ENCODE measurements around the gene OCEL1. TPM values are rescaled to one million over a fixed set of nuclear protein-coding genes. Genes with fewer than 3 reads are reported as not detected.
A peak's percentile ranks its signal among the peaks of the same experiment; 100 is the strongest.

OCEL1 gene
- total RNA-seq, 1 experiment from 2014 or later: 2.8 TPM

DNA sequence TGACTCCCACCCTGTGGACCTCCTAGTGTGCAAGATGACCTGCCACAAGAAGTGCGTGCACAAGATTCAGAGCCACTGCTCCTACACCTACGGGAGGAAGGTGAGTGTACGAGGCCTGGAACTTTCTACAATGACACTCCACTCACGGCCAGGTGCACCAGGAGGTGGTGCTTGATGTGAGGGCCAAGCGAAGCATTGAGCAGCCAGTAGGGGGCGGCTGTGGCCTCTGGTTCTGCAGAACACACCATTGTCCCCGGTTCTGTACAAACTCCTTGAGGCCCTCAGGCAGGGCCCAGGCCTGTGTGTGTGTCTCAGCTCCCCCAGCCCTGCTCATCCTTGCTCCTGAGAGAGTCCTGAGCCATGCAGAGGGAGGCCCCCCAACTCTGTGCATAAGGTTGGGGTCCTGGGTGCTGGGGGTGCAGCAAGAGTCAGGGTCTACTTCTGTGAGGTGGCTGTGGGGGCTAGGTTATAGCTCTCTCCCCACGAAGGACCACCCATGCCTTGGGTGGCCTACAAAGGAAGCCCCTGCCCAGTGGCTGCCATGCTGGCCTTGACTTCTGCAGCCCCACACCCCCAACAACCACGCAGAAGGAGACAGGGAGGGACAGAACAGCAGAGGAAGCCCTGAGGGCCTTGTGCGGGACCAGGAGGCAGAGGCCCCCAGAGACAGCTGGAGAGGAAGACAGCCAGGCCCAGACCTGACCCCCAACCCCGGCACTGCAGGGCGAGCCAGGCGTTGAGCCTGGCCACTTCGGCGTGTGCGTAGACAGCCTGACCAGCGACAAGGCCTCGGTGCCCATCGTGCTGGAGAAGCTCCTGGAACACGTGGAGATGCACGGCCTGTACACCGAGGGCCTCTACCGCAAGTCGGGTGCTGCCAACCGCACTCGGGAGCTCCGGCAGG lies 20.5 kb upstream of the OCEL1 start:
- Histone ChIP-seq H3K27me3 (no peaks in the 10 kb centered on the region), H3K9me3 (no peaks in the 10 kb centered on the region), H3K4me3 (no peak overlapping the region), H3K36me3 (peaks cover 62% of the 10 kb centered on the region)
- no peak for DNase-seq

DNA sequence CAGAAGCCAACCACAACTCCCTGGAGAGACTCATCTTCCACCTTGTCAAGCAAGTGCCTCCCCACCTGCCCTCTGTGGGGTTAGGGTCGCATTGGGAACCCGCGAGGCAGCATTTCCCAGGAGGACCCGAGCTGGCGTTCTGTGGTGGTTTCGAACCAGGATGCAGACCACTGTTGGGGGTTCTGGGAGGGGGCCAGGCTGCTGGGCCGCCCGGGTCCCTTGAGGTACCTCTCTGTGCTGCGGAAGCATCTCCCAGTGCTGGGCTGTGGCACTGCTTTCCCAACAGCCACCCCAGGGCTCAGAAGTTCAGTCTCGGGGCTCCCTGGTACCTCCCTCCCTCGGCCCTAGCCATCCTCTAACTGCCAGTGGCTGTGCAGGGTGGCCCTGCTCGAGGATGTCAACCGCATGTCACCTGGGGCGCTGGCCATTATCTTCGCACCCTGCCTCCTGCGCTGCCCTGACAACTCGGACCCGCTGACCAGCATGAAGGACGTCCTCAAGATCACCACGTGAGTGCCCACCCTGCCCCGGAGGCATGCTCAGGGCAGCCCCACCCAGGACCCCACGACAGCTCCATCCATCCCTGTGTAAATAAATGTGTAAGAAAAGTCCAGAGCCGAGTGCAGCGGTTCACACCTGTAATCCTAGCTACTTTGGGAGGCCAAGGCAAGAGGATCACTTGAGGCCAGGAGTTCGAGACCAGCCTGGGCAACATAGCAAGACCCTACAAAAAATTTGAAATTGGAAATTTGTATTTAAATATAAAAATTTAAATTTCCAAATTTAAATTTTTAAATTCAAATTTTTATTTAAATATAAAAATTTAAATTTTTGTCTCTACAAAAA lies 19.1 kb upstream of the OCEL1 start:
- no peak overlapping the region for H3K4me3 ChIP-seq
- peaks cover 52% of the 10 kb centered on the region for H3K36me3 ChIP-seq
- DNase-seq: no peak
- H3K27me3 ChIP-seq: no peaks in the 10 kb centered on the region
- no peaks in the 10 kb centered on the region for H3K9me3 ChIP-seq

DNA sequence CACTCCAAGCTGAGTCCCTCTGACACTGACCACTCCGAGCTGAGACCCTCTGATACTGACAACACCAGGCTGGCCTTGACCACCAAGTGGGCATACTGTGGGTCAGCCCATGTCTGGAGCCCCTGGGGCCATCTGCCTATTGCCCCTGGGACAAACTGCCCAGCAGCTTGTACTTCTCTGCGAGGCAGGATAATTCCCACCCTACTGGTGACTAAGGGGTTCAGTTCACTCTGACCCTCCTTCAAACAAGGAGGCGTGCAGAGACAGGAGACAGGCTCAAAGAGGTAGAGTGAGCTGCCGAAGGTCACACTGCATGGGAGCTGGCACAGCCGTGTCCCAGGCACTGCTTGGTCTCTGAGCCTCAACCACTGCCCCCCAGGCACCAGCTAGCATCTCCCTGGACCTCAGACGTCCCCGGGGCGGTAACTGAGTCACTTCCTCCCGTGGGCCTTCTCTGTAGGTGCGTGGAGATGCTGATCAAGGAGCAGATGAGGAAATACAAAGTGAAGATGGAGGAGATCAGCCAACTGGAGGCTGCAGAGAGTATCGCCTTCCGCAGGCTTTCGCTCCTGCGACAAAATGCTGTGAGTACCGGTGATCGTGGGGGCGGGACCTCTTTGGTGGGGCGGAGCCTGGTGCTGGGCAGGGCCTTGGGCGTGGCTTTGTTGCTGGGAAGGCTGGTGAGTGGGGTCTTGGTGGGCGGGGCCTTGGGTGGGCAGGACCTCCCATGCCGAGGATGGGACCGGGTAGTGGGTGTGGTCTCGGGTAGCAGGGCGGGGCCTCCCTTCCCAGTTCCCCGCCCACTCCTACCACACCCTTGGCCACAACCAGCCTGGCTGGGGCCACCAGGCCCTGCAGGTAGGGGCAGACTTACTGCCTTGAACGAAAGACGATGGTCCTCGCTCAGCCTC lies 16.6 kb upstream of the OCEL1 start:
- Histone ChIP-seq H3K9me3 (no peaks in the 10 kb centered on the region), H3K4me3 (no peak overlapping the region), H3K27me3 (no peaks in the 10 kb centered on the region), H3K36me3 (peaks cover 48% of the 10 kb centered on the region)
- DNase-seq: peak; percentile 68

DNA sequence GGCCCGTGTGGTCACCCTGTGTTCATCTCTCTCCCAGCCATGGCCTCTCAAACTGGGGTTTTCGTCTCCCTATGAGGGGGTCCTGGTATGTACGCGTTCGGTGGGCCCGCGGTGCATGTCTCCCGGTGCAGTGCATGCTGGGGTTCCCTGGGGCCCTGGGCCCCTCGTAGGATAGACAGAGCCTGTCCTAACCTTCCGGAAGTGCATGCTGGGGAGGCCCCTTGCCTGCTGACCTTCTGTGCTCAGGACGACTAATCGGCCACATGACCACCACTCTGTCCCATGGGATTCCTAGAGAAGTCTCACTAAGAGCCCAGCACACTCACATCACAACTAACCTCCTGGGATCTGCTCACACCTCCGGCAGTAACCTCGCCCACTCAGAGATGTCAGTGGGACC lies 15.7 kb upstream of the OCEL1 start:
- no peak for DNase-seq
- Histone ChIP-seq H3K36me3 (peaks cover 48% of the 10 kb centered on the region), H3K4me3 (no peak overlapping the region), H3K9me3 (no peaks in the 10 kb centered on the region), H3K27me3 (no peaks in the 10 kb centered on the region)

DNA sequence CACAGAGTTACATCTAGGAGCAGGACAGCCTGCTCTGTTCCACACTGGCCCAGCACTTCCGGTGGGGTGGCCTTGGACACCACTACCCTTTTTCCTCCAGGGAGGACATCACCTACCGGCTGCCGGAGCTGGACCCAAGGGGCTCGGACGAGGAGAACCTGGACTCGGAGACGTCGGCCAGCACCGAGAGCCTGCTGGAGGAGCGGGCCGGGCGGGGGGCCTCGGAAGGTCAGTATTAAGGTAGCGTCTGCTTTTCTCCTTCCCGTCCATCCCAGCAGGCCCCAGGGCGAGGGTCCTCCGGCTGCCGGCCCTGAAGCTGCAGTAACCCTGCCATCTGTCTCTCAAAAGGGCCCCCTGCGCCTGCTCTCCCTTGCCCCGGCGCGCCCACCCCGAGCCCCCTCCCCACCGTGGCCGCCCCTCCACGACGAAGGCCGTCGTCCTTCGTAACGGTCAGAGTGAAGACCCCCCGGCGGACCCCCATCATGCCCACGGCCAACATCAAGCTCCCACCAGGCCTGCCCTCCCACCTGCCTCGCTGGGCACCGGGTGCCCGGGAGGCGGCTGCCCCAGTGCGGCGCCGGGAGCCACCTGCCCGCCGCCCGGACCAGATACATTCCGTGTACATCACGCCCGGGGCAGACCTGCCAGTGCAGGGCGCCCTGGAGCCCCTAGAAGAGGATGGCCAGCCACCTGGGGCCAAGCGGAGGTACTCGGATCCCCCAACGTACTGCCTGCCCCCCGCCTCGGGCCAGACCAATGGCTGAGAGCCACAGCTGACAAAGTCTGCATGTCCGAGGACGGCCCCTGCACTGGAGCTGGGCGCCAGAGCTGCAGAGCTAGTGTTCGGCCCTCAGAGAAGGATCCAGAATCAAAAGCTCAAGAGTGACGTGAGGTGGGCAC lies 14.2 kb upstream of the OCEL1 start:
- Histone ChIP-seq H3K4me3 (no peak overlapping the region), H3K9me3 (no peaks in the 10 kb centered on the region), H3K36me3 (peaks cover 51% of the 10 kb centered on the region), H3K27me3 (no peaks in the 10 kb centered on the region)
- no peak for DNase-seq

DNA sequence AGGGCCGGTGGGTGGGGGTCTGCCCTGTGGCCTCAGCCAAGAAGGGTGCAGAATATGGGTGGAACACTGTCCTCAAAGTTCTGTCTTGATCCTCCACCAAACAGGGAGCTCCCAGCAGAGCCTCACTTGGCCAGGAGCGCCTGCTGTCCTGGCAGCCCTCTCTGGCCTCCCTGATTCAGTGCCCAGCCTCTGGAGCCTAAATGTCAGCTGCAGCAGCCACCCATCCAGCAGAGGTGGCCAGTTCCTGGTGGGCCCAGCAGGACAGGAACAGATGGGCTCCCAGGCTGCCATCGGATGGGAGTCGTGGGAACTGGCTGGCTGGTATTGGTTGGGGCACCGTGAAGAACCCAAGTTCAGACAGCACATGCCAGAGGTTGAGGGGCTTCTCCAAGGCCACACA lies 12.7 kb upstream of the OCEL1 start:
- H3K9me3 ChIP-seq: no peaks in the 10 kb centered on the region
- H3K36me3 ChIP-seq: peaks cover 59% of the 10 kb centered on the region
- no peaks in the 10 kb centered on the region for H3K27me3 ChIP-seq
- no peak for DNase-seq
- H3K4me3 ChIP-seq: no peak overlapping the region

DNA sequence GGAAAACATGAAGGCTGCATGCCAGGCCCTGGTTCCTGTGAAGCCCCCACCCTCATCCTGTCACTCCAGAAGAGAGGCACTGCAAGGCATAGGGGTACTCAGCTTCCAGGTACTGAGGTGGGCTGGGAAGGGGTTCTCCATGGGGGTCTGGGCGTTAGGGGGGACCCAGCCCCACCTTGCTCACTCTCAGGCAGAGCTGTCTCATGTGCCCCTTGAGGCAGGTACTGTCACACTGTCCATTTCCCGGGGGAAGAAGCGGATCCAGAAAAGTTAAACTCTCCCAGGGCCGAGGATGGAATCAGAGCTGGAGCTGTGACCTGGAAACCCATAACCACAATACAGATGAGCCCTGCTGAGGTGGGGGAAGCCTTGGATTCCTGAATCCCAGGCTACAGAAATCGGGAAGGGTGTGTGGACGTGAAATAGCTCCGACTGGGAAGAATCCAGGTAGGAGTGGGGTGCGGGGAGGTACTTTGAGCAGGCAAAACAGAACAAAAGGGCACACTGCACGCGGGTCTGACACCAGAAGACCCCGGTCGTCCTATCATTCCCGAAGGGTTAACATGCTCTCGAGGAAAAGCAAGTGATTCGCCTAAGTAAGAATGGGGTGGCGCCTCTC lies 11.4 kb upstream of the OCEL1 start:
- Histone ChIP-seq H3K4me3 (peak overlapping the region; percentile 83), H3K36me3 (peaks cover 56% of the 10 kb centered on the region), H3K9me3 (no peaks in the 10 kb centered on the region), H3K27me3 (no peaks in the 10 kb centered on the region)
- DNase-seq: no peak

DNA sequence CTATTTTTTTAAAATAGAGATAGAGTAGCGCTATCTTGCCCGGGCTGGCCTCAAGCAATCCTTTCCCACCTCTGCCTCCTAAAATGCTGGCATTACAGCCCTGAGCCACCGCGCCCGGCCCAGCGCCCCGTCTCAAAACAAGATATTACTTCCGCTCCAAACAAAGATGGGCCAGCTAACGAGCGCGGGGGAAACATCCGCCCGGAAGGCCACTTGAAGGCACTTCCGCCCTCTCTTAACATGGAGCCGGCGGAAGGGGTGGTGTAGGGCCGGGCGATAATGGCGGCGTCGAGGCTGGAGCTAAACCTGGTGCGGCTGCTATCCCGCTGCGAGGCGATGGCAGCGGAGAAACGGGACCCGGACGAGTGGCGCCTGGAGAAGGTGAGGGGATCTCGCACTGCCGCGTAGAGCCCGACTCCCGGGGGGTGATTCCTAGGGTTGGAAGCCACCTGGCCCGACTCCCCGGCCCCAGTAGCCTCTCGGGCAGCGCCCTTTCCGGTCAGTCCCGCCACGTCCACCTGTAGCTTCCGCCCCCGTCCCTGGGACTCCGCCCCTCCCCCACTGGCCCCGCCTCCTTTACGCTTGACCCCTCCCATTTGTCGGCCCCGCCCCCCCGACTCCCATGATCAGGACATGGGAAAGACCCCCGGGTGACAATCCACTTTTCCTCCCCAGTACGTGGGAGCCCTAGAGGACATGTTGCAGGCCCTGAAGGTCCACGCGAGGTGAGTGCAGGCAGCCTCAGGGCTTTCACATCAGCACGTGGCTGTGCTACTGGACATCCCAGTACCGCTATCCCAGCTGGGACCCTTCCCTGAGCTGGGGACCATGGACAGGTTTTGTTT lies 10.7 kb upstream of the OCEL1 start, which contains the start of gene USE1:
USE1 (plus strand) TSS at position 231 of the 845 bp plus-strand sequence; CDS start at position 280, 49 bp downstream.
- DNase-seq: peak; percentile 91
- H3K9me3 ChIP-seq: no peaks in the 10 kb centered on the region
- H3K4me3 ChIP-seq: peak within 1 kb of the TSS; percentile 83

DNA sequence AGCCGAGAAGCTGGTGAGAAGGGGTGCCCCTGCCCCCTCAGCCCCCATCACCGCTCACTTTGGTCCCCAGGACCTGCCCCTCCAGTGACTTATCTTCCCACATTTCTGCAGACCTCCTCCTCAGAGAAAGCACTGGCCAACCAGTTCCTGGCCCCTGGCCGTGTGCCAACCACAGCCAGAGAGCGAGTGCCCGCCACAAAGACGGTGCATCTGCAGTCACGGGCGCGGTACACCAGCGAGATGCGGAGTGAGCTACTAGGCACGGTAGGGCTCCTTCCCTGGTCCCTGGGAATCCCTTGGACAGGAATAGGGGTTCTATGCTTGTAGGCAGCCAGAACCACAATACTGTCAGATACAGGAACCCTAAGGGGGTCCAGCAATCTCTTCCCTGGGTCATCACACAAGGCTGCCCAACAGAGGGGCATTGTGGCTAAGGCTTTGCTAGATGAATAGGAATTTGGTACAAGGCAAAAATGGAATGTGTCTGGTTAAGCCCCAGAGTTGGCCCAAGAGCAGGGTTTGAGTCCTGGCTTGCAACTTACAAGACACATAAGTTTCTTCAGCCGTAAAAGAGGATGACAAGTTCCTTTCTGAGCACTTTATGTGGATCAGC lies 9.9 kb upstream of the OCEL1 start:
- no peak for DNase-seq
- Histone ChIP-seq H3K4me3 (peak overlapping the region; percentile 83), H3K27me3 (no peaks in the 10 kb centered on the region), H3K36me3 (peaks cover 49% of the 10 kb centered on the region), H3K9me3 (no peaks in the 10 kb centered on the region)

More for the DNA sequence above, 10.7 kb upstream of the OCEL1 start, which contains the start of gene USE1:
- Histone ChIP-seq H3K27me3 (no peaks in the 10 kb centered on the region), H3K36me3 (peaks cover 53% of the 10 kb centered on the region)

DNA sequence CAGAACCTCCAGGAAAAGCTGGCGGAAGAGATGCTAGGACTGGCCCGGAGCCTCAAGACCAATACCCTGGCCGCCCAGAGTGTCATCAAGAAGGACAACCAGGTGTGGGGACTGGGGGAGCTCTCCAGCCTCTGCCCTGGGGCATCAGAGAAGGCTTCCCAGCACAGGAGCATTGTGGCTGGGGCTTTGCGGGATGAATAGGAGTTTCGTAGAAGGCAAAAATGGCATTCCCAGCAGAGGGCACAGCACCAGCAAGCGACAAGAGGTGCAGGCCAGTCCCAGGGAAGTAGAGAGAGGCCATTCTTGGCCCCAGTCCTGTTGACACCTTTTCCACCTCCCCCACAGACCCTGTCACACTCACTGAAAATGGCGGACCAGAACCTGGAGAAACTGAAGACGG lies 6.7 kb upstream of the OCEL1 start:
- Histone ChIP-seq H3K36me3 (peaks cover 39% of the 10 kb centered on the region), H3K27me3 (no peaks in the 10 kb centered on the region), H3K4me3 (no peak overlapping the region), H3K9me3 (no peaks in the 10 kb centered on the region)
- no peak for DNase-seq

DNA sequence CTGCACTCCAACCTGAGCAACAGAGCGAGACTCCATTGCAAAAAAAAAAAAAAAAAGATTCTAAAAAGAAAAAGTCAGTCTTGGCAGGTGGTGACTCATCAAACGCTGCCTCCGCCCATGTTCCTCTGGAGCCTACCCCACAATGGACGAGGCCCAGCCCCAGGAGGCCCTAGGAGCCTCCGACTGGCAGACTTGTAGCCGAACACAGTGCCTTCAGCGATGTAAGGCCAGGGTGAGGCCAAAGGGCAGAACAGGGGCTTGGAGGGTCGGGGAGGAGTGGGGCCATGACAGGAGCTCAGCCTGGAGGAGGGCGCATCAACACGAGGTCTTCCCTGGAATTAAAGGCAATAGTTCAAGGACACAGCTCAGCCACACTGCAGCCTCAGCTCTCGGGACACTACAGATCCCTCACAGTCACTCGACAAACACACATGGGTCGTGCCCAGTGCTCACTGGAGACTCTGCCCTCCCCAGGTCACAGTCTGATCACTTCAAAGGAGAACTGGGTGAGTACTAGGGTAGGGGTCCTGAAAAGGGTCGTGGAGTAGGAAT lies 5.7 kb upstream of the OCEL1 start:
- Histone ChIP-seq H3K36me3 (peaks cover 34% of the 10 kb centered on the region), H3K4me3 (no peak overlapping the region), H3K27me3 (no peaks in the 10 kb centered on the region), H3K9me3 (no peaks in the 10 kb centered on the region)
- peak; percentile 70 for DNase-seq

DNA sequence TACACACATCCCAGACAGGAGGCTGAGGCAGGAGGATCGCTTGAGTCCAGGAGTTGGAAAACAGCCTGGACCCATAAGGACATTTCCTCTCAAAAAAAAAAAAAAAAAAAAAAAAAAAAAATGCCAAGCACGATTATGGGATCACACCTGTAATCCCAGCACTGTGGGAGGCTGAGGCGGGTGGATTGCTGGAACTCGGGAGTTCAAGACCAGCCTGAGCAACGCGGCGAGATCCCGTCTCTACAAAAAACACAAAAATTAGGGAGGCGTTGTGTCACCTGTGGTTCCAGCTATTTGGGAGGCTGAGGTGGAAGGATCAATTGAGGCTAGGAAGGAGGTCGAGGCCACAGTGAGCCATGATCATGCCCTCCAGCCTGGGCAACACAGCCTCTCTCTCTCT lies 973 bp upstream of the OCEL1 start:
- peaks cover 10% of the 10 kb centered on the region for H3K36me3 ChIP-seq
- no peaks in the 10 kb centered on the region for H3K9me3 ChIP-seq
- no peak for DNase-seq
- H3K27me3 ChIP-seq: no peaks in the 10 kb centered on the region
- H3K4me3 ChIP-seq: no peak overlapping the region

DNA sequence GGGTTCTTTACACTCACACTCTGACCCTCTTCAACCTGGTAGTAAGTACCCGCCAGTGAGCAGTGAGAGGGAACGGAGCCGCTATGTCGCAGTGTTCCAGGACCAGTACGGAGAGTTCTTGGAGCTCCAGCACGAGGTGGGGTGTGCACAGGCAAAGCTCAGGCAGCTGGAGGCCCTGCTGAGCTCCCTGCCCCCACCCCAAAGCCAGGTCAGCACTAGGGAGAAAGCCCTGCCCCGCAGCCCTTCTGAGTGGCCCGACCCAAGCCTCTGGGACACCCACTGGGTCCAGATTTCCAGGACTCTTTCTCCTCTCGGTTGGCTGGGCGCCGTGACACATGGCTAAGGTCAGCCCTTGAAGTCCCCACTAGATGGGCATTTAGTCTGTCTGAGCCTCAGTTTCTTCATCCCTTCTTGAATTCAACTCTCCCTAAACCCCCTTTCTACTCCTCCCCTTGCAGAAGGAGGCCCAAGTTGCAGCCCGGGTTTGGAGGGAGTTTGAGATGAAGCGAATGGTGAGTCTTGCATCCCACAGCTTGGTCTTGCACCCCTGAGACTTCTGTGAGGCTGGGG lies 1.9 kb downstream of the OCEL1 start:
- no peak overlapping the region for H3K4me3 ChIP-seq
- no peaks in the 10 kb centered on the region for H3K27me3 ChIP-seq
- no peaks in the 10 kb centered on the region for H3K9me3 ChIP-seq
- H3K36me3 ChIP-seq: peaks cover 34% of the 10 kb centered on the region
- DNase-seq: no peak

Measured in MG63 (cell line).